SK-N-SH (cell line): ENCODE results near the gene PLD1. TPM values are rescaled to one million over a fixed set of nuclear protein-coding genes. Genes with fewer than 3 reads are reported as not detected.

Source experiments
- CTCF ChIA-PET: fragments of 300-600, 350-600 bp; formaldehyde crosslinking; extraction: SDS; loops from one replicate; lab custom pipeline; 2021; lab: Yijun Ruan, JAX
- POLR2A ChIA-PET: fragments of 350-600 bp; sonication (Branson Sonifier 250); formaldehyde crosslinking; extraction: SDS; loops from one replicate; lab custom pipeline; 2020; ENCODE audit warnings: antibody characterized with exemption, inconsistent platforms; lab: Yijun Ruan, JAX
- DNase-seq: peaks from one replicate; pipeline ENCODE4 v3.0.0; 2012
- H2AFZ ChIP-seq: fragments of 200-600 bp; sonication (generic); 2 replicates; pipeline ENCODE4 v1.8.1; 2016; ENCODE audit warnings: antibody characterized with exemption, mild to moderate bottlenecking, low read depth
- H3F3A ChIP-seq: fragments of 200-600 bp; sonication (generic); replicated peaks from 2 replicates; pipeline ENCODE3; 2016; ENCODE audit warnings: antibody characterized with exemption, mild to moderate bottlenecking; ENCODE audit not compliant: insufficient read depth
- H3K27ac ChIP-seq, 2 experiments: fragments of 200-500 bp in 1 of 2; fragments of 200-600 bp in 1 of 2; sonication (Bioruptor generic) in 1 of 2; sonication (generic), shearing (Covaris generic) in 1 of 2; 2 replicates each; pipeline versions ENCODE4 v1.5.1 to v1.6.1; 2014 to 2016; ENCODE audit warnings: low read depth in 2 of 2, inconsistent platforms in 1 of 2, low read length in 1 of 2, mild to moderate bottlenecking in 1 of 2, mixed read lengths in 1 of 2
- H3K27me3 ChIP-seq: fragments of 200-600 bp; sonication (generic), shearing (Covaris generic); 2 replicates; pipeline ENCODE4 v1.6.1; 2016; ENCODE audit warnings: mixed run types; ENCODE audit not compliant: insufficient read depth
- H3K36me3 ChIP-seq, 2 experiments: fragments of 200-500 bp in 1 of 2; fragments of 200-600 bp in 1 of 2; sonication (Bioruptor generic) in 1 of 2; sonication (generic) in 1 of 2; replicated peaks in 1 of 2; 2 replicates each; pipeline versions ENCODE3 to v1.5.1; 2014 to 2016; ENCODE audit warnings: low read length in 1 of 2, mild to moderate bottlenecking in 1 of 2; ENCODE audit not compliant: insufficient read depth in 2 of 2, control insufficient read depth in 1 of 2
- H3K4me1 ChIP-seq, 2 experiments: fragments of 200-500 bp in 1 of 2; fragments of 200-600 bp in 1 of 2; sonication (Bioruptor generic) in 1 of 2; sonication (generic), shearing (Covaris generic) in 1 of 2; 2 replicates each; pipeline versions ENCODE4 v1.5.1 to v1.6.1; 2014 to 2016; ENCODE audit warnings: low read depth in 1 of 2, low read length in 1 of 2, mixed run types in 1 of 2; ENCODE audit not compliant: insufficient read depth in 2 of 2, control insufficient read depth in 1 of 2
- H3K4me2 ChIP-seq: fragments of 200-600 bp; sonication (generic), shearing (Covaris generic); 2 replicates; pipeline ENCODE4 v1.6.1; 2017; ENCODE audit warnings: mixed run types
- H3K4me3 ChIP-seq, 2 experiments: fragments of 200-500 bp in 1 of 2; fragments of 200-600 bp in 1 of 2; sonication (Bioruptor generic) in 1 of 2; sonication (generic), shearing (Covaris generic) in 1 of 2; 2 replicates each; pipeline versions ENCODE4 v1.5.1 to v1.8.1; 2014 to 2016; ENCODE audit warnings: low read depth in 2 of 2, inconsistent platforms in 1 of 2, low read length in 1 of 2, mild to moderate bottlenecking in 1 of 2, mixed read lengths in 1 of 2, moderate library complexity in 1 of 2
- H3K79me2 ChIP-seq: fragments of 200-600 bp; sonication (generic); 2 replicates; pipeline ENCODE4 v1.8.1; 2017; ENCODE audit warnings: mild to moderate bottlenecking; ENCODE audit not compliant: insufficient read depth
- H3K9ac ChIP-seq: fragments of 200-600 bp; sonication (generic); 2 replicates; pipeline ENCODE4 v1.6.1; 2017; ENCODE audit warnings: mixed run types
- H3K9me2 ChIP-seq: fragments of 200-600 bp; sonication (generic); 2 replicates; pipeline ENCODE4 v1.6.1; 2017; ENCODE audit warnings: mixed run types
- H3K9me3 ChIP-seq: fragments of 200-600 bp; sonication (generic); 2 replicates; pipeline ENCODE4 v1.6.1; 2017; ENCODE audit warnings: mixed run types, mild to moderate bottlenecking, moderate library complexity
- H4K20me1 ChIP-seq: fragments of 200-600 bp; sonication (generic); 2 replicates; pipeline ENCODE4 v1.6.1; 2017; ENCODE audit warnings: mild to moderate bottlenecking, mixed run types; ENCODE audit not compliant: insufficient read depth
- ELF1 ChIP-seq: IDR thresholded peaks from 2 replicates; pipeline ENCODE4 v1.4.0; 2012
- FOSL2 ChIP-seq: IDR thresholded peaks from 2 replicates; pipeline ENCODE4 v1.4.0; 2012; ENCODE audit warnings: low read depth, mild to moderate bottlenecking, moderate library complexity, borderline replicate concordance
- FOXM1 ChIP-seq: IDR thresholded peaks from 2 replicates; pipeline ENCODE4 v1.4.0; 2012; ENCODE audit warnings: low read depth, mild to moderate bottlenecking
- GABPA ChIP-seq: IDR thresholded peaks from 2 replicates; pipeline ENCODE4 v1.4.0; 2012; ENCODE audit warnings: low read depth, mild to moderate bottlenecking
- GATA2 ChIP-seq: sonication (generic); formaldehyde crosslinking; IDR thresholded peaks from 2 replicates; pipeline ENCODE4 v1.5.0; 2020; ENCODE audit warnings: mild to moderate bottlenecking, missing genetic modification reagents
- JUND ChIP-seq: IDR thresholded peaks from 2 replicates; pipeline ENCODE4 v1.4.0; 2012
- RCOR1 ChIP-seq: fragments of 150-350 bp; IDR thresholded peaks from 2 replicates; pipeline ENCODE4 v1.6.1; 2017; ENCODE audit warnings: antibody characterized with exemption, low read length
- RXRA ChIP-seq: IDR thresholded peaks from 2 replicates; pipeline ENCODE4 v1.4.0; 2012; ENCODE audit warnings: low read depth, mild to moderate bottlenecking, borderline replicate concordance
- SMC3 ChIP-seq: IDR thresholded peaks from 2 replicates; pipeline ENCODE4 v1.6.1; 2012; ENCODE audit warnings: low read depth, low read length, improper control_type of control experiment
- TAF1 ChIP-seq: IDR thresholded peaks from 2 replicates; pipeline ENCODE4 v1.6.1; 2012; ENCODE audit warnings: low read depth, mild to moderate bottlenecking, low read length, moderate library complexity, borderline replicate concordance
- WGBS: methylation state at CpG from one replicate; pipeline ENCODE4 v1.1.6; 2017; ENCODE audit warnings: low lambda C conversion rate; 5-methylcytosine and 5-hydroxymethylcytosine counted together
- polyA plus RNA-seq, 3 experiments: library from polyadenylated mRNA; depleted of rRNA; stranded (reverse); fragments of >200 nt; gene quantifications; 2 replicates each; pipeline ENCODE4 v1.2.3, GENCODE V29; 2012
- TF ChIP-seq, protein P1 (sequence below): fragments of 200-600 bp; sonication (generic); IDR thresholded peaks from 2 replicates; pipeline ENCODE4 v1.6.1; 2017; ENCODE audit warnings: antibody characterized with exemption, mild to moderate bottlenecking, moderate library complexity
- TF ChIP-seq, protein P2 (sequence below): fragments of 150-350 bp; IDR thresholded peaks from 2 replicates; pipeline ENCODE4 v1.6.1; 2016; ENCODE audit warnings: mild to moderate bottlenecking, low read depth, low read length
- TF ChIP-seq, protein P3 (sequence below): IDR thresholded peaks from 2 replicates; pipeline ENCODE4 v1.4.0; 2012; ENCODE audit warnings: low read depth
- TF ChIP-seq, protein P4 (sequence below): IDR thresholded peaks from 2 replicates; pipeline ENCODE4 v1.4.0; 2012; ENCODE audit warnings: low read depth, borderline replicate concordance

Gene PLD1
- polyA plus RNA-seq, 1 of the 3 experiments (the other 2 are of a cell fraction) = 6.2 TPM

DNA sequence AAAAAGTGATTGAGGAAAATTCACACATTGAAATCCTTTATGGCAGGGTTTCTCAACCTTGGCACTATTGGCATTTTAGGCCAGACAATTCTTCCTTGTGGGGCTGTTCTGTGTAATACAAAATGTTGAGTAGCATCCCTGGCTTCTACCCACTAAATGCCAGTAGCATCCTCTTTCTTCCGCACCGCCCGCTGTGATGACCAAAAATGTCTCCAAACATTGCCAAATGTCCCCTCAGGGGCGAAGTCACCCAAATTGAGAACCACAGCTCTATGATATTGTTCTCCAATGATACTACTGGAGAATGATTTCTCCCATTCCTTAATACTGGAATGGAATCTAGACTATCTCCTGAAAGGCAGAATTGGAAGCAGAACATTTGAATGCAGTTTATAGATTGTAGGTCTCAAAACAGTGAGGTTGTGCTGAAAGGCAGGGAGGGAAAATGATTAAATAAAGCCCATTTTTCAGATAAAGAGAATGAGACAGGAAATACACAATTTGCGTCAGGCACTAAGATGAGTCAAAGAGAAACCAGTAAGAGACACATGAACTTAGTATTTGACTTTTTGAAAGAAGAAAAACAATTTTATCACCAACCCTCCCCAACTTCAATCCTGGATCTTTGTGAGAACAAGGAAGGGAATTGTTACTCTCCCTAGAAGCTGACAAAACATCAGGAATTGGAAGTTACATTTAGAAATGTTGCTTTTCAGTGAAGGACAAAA lies 248.5 kb downstream of the PLD1 start:
- no peaks in the 10 kb centered on the region for H4K20me1 ChIP-seq
- TF ChIP-seq, protein P1, sequence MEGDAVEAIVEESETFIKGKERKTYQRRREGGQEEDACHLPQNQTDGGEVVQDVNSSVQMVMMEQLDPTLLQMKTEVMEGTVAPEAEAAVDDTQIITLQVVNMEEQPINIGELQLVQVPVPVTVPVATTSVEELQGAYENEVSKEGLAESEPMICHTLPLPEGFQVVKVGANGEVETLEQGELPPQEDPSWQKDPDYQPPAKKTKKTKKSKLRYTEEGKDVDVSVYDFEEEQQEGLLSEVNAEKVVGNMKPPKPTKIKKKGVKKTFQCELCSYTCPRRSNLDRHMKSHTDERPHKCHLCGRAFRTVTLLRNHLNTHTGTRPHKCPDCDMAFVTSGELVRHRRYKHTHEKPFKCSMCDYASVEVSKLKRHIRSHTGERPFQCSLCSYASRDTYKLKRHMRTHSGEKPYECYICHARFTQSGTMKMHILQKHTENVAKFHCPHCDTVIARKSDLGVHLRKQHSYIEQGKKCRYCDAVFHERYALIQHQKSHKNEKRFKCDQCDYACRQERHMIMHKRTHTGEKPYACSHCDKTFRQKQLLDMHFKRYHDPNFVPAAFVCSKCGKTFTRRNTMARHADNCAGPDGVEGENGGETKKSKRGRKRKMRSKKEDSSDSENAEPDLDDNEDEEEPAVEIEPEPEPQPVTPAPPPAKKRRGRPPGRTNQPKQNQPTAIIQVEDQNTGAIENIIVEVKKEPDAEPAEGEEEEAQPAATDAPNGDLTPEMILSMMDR = no peak
- TF ChIP-seq GATA2 (no peak), GABPA (no peak), SMC3 (no peak), RXRA (no peak), ELF1 (no peak), FOSL2 (no peak), JUND (no peak), TAF1 (no peak), FOXM1 (no peak), RCOR1 (no peak)
- TF ChIP-seq, protein P2, sequence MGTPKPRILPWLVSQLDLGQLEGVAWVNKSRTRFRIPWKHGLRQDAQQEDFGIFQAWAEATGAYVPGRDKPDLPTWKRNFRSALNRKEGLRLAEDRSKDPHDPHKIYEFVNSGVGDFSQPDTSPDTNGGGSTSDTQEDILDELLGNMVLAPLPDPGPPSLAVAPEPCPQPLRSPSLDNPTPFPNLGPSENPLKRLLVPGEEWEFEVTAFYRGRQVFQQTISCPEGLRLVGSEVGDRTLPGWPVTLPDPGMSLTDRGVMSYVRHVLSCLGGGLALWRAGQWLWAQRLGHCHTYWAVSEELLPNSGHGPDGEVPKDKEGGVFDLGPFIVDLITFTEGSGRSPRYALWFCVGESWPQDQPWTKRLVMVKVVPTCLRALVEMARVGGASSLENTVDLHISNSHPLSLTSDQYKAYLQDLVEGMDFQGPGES = no peak
- TF ChIP-seq, protein P3, sequence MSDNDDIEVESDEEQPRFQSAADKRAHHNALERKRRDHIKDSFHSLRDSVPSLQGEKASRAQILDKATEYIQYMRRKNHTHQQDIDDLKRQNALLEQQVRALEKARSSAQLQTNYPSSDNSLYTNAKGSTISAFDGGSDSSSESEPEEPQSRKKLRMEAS = no peak
- TF ChIP-seq, protein P4, sequence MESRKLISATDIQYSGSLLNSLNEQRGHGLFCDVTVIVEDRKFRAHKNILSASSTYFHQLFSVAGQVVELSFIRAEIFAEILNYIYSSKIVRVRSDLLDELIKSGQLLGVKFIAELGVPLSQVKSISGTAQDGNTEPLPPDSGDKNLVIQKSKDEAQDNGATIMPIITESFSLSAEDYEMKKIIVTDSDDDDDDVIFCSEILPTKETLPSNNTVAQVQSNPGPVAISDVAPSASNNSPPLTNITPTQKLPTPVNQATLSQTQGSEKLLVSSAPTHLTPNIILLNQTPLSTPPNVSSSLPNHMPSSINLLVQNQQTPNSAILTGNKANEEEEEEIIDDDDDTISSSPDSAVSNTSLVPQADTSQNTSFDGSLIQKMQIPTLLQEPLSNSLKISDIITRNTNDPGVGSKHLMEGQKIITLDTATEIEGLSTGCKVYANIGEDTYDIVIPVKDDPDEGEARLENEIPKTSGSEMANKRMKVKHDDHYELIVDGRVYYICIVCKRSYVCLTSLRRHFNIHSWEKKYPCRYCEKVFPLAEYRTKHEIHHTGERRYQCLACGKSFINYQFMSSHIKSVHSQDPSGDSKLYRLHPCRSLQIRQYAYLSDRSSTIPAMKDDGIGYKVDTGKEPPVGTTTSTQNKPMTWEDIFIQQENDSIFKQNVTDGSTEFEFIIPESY = no peak
- H3K27ac ChIP-seq = no peak overlapping the region
- POLR2A ChIA-PET = no interaction called here
- no peak overlapping the region for H3K4me2 ChIP-seq
- H3K4me3 ChIP-seq = no peak overlapping the region
- no peaks in the 10 kb centered on the region for H3K27me3 ChIP-seq
- H3K79me2 ChIP-seq = no peaks in the 10 kb centered on the region
- H3K36me3 ChIP-seq = no peaks in the 10 kb centered on the region
- H3K9me3 ChIP-seq = no peaks in the 10 kb centered on the region
- CTCF ChIA-PET = interaction anchor here (0.9 to 1.4 kb wide), 2 partner anchors 358 to 512 kb away, joined by 3 read pairs; no protein-coding TSS in a partner anchor
- no peak for DNase-seq
- no peaks in the 10 kb centered on the region for H3K9me2 ChIP-seq
- 99% methylated on average over 5 of the region's 5 CpGs for WGBS
- no peak overlapping the region for H2AFZ ChIP-seq
- no peak overlapping the region for H3K9ac ChIP-seq
- peaks cover 0 to 5% of the 10 kb centered on the region in 2 experiments; a peak in 3 of 4 replicates for H3K4me1 ChIP-seq
- no peaks in the 10 kb centered on the region for H3F3A ChIP-seq
